Forelimb muscle (tissue), 1 donor: ENCODE measurements around the gene FOXO3B. TPM values are rescaled to one million over a fixed set of nuclear protein-coding genes. Genes with fewer than 3 reads are reported as not detected.
"Not testable (repeated sequence)": the region's sequence is repeated elsewhere in the genome, so short reads cannot be mapped to it uniquely, and the experiment has no call there.

ENCODE experiments used
- DNase-seq: peaks from one replicate; pipeline ENCODE4 v3.0.0-alpha.2; 2013; ENCODE audit warnings: low read depth
- polyA plus RNA-seq: library from polyadenylated mRNA; unstranded; fragments of 120-200 nt; gene quantifications from one replicate; pipeline ENCODE4 v1.2.1, GENCODE V29; 2013; ENCODE audit not compliant: insufficient read length

The FOXO3B gene
- polyA plus RNA-seq = 3.1 TPM

DNA sequence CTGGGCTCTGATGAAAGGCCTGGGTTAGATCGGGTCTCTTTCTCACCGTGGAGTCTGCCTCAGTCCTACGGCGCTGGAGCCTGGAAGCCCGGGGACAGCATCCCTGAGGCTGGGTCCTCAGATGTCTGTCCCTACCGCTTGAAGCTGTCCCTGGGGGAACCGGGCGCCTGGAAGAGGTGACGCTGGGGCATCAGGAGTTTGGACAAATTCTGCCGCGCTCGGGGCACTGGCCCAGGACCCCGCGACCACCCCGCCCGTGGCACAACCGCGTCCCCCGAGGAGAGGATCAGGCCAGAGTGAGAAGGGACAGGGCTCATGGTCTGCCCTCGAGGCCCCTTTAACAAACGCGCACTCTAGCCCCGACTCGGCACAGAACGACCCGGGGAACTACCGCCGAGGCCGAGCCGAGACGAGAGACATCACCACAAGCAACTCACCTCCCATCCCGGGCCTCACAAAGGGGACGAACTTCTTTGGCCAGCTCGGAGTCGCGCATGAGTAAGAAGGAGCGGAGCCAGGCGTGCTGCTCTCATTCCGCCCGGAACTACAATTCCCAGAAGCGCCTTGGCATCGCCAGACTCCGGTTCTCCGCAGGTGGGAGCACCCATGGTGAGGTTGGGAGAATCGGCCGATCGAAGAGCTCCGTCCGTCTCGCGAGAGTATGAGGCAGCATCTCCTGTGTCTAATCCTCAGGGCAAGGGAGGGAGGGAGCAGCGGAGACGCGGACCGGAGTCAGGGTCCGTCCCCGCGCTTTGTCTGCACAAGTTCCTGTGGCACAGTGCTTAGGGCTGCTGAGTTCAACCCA is at the start of gene FOXO3B:
Gene FOXO3B (minus strand): TSS at position 548 of the 805 bp plus-strand sequence. CDS start 663 bp downstream, outside the sequence.
- peak; percentile 38 for DNase-seq

DNA sequence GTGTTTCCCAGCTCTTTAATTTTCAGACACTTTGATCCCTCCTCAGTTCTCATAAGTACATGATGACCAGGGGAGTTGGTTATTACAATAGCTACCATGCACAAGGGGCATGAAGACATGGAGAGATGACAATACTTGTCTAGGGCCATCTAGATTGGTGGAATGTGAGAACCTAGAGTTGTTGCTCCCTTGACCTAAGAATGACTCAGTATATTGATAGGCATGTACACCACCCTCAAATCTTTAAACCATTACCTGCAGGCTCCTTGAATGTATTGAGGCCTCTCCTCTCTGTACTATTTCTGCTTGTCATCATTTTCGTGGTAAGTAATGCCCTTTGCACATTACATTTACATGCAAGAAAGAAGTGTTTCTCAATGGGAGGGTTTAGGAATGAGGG is 41.4 kb upstream of the FOXO3B start:
- not testable (repeated sequence) for DNase-seq

DNA sequence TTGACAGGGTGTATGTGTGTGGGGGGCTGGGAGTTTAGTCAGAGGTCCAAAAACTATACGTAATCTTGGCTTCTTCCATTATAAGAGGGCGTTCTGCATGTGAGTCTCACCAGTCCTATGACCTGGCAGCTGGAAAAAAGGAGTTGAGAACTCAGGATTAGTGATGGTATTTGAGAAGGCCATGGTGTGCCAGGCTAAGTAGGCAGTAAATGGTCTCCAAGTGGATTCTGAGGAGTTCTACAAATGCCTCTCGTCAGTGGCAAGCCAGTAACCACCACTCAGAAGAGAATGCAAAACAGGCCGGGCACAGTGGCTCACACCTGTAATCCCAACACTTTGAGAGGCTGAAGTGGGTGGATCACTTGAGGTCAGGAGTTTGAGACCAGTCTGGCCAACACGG is 40.5 kb upstream of the FOXO3B start:
- not testable (repeated sequence) for DNase-seq

DNA sequence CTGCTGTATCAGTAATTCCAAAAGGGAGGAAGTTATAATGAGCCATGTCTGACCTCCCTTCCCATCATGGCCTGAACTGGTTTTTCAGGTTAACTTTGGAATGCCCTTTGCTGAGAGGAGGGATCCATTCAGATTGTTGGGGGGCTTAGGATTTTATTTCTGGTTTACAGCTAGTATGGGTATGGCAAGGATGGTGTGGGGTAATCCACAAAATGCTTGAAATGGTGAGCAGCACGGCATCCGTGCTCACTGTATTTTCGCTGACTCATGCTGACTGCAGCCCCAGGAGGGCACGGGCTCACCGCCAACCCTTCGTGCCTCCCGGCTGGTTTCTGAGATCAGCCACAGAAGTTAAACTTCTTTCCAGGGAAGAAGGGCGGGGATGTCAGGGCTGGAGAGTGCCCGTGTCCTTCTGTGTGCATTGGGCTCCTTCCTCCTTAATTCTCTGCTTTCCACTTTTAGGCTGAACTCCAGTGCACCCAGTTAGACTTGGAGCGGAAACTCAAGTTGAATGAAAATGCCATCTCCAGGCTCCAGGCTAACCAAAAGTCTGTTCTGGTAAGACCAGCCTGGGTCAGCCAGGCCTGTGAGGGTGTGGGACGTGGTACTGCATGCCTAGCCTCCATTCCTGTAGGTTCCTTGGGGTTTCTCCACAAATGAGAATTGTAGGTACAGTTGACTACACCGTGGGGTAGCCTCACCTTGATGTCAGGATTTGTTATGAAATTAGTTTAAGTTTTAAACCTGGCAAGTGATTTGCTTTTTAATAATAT is 39.8 kb upstream of the FOXO3B start:
- not testable (repeated sequence) for DNase-seq

DNA sequence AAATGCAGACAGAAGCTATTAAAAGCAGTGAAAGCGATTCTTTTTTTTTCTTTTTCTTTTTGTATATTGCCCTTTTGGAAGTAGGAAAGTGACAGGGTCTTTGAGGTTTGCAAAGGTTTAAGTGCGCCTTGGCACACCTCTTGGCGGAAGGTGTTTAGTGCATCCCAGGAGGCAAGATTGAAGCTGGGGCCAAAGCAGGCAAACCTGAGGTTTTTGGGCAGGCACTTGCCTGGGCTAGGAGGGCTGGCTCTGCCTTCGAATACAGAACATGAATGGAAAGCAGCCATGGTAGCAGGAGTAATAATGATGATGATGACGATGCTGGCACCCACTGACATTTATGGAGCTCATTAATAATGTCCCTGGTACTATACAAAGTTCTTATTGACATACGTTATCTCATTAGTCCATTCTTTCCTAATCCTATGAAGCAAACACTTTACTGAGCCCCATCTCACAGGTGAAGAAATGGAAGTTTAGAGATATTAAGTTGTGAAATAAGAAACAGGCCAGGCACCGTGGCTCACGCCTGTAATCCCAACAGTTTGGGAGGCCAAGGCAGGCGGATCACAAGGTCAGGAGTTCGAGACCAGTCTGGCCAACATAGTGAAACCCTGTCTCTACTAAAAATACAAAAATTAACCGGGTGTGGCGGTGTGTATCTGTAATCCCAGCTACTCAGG is 37.5 kb upstream of the FOXO3B start:
- not testable (repeated sequence) for DNase-seq

DNA sequence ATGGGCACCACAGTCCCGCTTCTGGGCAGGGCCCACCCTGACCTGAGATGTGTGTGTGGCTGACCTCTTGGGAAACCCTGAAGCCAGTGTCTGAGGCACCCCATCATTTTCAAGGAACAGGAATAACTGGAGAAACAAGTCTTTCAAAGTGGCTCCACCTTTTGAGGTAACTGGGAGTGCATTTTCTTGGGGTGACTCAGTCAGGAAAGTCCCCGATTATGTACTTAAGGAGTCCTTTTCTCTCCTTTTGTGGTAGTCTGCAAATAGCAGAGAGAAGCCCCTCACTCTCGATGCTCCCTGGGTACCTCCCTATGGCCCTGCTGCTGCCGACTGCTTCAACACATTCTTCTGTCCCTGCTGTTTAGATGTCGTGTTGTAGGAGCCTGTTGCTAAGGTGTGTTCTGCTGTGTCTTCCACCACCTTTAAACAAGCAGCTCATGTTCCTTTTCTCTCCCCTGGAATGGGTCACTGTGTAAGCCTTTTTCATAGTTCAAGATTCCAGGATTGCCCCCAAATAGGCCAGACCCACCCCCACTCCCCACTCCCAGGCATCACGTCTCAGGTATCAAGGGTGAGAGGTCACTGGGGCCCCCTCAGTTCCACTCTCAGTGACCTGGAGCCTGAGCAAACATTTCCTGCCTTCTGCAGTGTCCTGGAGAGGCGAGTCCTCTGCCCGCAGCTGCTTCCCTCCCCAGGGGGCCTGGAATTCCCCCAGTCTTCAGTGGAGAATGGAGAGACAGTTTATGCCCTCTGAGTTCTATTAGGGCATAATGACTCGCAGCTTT is 36.7 kb upstream of the FOXO3B start:
- not testable (repeated sequence) for DNase-seq

DNA sequence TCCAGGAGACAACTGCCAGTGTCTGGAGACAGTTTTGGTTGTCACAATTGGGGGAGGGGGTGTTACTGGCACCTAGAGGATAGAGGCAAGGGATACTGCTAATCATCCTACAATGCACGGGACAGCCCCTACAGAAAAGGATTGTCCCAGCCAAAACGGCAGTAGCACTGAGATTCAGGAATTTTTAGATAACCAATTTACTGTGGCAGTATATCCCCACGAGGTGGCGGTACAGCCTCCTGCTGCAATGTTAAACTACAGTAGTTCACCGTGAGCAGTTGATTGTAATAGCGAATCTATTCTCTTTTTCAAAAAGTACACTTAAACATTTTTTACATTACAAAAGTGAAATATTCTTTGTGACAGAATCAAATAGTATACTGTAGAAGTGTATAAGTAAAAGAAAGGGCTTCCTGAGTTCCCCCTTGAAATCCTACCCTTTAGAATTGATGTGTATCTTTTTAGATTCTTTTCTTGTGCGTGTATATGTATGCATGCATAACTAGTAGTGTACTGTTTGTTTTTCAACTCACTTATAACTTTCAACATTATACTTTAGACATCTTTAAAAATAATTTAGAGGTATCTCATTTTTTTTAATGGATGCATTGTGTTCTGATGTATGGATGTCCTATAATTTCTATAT is 30.4 kb upstream of the FOXO3B start:
- DNase-seq = peak; percentile 16

DNA sequence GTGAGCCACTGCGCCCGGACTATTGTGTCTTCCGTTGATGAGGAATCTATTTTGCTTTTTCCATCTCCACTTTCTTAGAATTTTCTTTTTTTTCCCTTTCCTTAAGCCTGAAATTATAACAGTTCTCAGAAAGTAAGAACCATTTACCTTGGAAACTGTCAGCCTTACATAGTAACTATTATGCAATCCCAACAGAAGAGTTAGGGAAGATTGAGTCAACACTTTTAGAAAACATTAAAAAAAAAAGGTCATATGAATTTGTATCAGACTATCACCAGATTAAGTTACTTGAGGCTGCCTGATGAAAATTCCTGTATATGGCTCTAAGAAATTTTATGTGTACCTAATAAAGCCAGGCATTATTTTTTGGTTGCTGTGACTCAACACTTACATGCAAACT is 26.1 kb upstream of the FOXO3B start:
- not testable (repeated sequence) for DNase-seq

DNA sequence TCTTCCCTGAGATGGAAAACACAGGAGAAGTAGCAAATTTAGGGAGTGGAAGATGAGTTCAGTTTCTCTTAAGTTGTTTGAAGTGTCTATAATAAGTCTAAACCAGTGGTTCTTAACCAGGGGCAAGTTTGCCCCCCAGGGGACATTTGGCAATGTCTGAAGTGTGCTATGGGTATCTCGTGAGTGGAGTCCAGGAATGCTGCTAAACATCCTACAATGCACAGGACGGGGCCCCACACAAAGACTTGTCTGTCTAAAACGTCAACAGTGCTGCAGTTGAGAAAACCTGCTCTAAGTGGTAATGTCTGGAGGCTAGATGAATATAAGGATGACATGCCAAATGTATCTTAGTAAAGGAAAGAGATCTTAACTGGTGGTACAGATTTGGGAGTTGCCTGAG is 23.8 kb upstream of the FOXO3B start:
- not testable (repeated sequence) for DNase-seq

DNA sequence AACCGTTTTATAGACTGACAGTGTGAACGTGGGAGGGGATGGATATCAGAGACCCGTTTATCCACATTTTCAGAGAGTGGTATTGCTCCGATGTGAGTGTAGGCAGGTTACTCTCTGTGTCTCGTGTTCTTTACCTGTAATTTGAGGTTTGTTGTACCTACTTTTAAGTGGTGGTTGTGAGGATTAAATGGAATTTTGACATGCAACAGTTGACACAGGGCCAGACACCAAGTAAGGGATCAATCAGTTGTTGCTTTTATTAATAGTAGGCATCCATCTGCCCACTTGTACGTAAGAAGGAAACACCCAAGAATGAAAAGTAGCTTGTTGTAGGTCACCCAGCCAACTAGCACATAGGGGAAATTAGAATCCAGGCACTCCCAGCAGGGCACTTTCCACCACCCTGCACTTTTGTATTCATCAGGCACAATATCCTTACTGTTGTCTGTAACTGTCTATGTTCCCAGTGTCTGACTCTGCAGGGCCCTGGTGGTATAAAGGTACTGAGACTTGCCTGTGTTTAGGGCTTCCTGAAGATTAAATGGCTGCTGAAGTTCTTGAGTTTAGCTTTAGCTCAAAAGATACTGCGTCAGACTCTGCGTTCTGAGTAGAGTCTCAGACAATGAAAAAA is 16.5 kb upstream of the FOXO3B start:
- not testable (repeated sequence) for DNase-seq

DNA sequence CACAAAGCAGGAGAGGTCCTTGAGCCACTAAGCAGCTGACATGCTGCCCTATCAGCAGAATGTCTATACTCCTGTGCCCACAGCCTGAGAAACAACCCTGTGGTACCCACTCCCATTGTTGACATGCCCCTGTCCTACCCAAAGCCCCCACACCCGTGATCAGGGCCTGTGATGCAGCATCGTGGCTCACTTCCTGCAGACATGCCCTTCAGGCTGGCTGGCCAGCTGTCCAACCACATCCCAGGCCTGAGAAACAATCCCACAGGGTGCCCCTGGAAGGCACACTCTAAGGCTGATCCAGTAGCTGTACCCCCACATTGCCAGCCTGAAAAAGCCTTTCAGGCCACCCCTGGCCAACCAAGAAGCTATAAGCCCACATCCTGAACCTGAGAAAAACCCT is 13.0 kb upstream of the FOXO3B start:
- DNase-seq = not testable (repeated sequence)

DNA sequence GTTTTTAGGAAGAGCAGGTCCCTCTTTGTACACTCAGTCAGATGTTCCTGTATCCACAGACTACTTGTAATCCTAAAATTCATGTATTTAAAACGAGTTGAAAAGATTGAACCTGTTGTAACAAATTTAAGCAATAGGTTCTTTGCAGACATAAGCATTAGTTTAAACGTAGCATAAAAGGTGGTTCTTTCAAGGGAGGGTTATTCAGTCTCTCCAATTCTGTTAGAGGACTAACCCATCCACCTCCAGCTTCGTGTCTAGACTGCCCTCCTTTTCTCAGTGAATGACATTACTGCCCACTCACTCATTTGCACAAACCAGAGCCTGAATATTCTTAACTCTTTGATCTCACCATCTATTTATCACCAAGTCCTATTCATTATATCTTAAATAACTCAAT is 554 bp upstream of the FOXO3B start:
- not testable (repeated sequence) for DNase-seq

DNA sequence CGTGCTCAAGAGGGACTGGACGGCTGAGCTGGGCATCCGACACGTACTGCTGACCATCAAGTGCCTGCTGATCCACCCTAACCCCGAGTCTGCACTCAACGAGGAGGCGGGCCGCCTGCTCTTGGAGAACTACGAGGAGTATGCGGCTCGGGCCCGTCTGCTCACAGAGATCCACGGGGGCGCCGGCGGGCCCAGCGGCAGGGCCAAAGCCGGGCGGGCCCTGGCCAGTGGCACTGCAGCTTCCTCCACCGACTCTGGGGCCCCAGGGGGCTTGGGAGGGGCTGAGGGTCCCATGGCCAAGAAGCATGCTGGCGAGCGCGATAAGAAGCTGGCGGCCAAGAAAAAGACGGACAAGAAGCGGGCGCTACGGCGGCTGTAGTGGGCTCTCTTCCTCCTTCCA is 4.7 kb downstream of the FOXO3B start:
- not testable (repeated sequence) for DNase-seq

DNA sequence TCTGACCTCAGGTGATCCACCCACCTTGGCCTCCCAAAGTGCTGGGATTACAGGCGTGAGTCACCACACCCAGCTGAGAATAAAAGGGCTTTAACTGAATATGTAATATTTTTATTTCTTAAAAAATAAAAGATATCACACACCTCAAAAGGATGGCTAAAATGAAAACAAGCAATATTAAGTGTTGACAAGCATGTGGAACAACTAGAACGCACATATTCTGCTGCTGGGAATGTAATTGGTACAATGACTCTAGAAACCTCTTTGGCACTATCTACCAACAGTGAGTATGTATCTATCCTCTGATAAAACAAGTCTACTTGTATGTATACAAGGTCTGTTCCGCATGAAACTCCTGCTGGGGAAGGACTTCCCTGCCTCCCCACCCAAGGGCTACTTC is 5.2 kb downstream of the FOXO3B start:
- not testable (repeated sequence) for DNase-seq

DNA sequence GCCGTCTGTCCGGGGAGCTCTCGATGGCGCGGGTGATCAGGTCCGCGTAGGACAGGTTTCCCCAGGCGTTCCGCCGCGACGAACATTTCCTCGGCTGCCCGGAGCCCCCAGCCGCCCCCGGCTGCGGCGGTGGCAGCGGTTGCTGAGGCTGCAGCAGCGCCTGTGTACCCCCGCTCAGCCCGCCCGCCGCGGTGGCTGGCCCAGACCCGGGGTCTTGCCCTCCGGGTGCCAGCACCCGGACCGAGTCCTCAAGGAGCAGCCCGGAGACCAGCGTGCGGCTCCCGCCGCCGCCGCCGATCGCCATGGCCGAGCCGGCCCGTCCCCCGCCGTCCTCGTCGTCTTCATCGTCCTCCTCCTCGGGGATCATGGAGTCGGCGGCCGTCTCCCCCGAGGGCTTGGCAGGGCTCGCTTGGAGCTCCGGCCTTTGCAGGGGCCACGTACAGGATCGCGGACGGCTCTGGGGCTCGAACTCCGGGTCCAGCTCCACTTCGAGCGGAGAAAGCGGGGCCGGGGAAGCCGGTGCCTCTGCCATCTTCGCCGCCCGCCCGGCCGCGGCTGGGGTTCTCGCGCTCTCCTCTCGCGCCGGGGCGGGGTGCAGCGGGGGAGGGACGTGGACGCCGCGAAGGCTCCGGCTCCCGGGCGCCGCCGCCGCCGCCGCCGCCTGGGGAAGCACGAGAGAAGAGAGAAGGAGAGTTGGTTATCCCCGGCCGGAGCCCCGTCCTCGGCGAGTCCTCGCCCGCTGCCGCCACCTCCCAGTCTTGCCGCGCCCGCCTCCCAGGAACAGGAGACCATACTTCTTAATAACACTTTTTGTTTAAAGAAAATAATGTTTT is 9.5 kb downstream of the FOXO3B start:
- DNase-seq = not testable (repeated sequence)

DNA sequence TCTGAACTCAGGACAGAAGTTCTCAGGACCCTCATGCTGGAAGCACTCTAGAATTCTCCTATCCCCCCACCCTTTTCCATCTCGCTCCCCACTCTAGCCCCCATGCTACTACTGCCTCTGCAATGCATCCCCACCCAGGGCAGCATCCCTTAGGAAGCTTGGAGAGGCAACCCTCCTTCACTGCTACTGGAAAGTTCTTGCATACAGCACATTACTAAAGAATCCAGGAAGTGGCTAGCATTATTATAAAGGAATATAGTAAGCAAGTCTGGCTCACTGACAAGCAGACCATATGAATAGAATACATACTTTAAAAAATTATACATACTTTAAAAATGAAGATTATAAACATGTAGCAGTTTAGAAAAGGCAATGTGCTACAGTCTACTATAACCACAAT is 13.5 kb downstream of the FOXO3B start:
- not testable (repeated sequence) for DNase-seq

DNA sequence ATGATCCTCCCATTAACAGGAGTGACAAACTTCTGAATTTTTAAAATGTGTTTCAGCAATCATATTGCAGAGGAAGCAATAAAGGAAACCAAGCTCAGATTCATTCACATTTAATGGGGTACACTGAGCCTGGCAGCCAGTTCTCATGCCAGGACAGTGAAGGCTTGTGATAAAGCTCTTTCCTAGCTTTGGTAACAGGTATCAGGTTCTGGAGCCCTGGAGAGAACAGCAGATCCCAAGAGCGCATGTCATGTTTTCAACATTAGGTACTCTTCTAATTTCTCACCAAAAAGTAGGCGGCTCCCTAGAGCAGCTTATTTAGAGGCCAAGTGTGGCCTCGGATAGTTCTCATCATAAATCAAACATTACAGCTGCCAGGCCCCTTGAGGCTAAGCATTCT is 14.6 kb downstream of the FOXO3B start:
- DNase-seq = not testable (repeated sequence)

DNA sequence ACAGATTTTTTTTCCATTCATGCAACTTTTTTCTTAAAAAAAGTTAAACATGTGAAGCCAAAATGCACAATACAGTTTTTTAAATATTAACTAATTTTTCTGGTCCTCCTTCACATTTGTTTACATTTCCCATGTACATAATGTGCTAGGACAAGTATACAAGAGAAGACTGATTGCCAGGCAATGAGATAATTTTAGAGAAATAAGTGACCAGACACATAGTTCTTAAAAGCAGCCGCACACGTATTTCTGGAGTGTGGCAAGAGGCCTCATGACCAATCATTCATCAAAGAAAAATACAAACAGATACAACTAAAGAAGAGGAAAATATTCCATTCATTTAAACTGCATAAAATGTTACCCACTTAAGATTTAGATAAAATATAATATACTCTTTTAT is 15.8 kb downstream of the FOXO3B start:
- DNase-seq = not testable (repeated sequence)

DNA sequence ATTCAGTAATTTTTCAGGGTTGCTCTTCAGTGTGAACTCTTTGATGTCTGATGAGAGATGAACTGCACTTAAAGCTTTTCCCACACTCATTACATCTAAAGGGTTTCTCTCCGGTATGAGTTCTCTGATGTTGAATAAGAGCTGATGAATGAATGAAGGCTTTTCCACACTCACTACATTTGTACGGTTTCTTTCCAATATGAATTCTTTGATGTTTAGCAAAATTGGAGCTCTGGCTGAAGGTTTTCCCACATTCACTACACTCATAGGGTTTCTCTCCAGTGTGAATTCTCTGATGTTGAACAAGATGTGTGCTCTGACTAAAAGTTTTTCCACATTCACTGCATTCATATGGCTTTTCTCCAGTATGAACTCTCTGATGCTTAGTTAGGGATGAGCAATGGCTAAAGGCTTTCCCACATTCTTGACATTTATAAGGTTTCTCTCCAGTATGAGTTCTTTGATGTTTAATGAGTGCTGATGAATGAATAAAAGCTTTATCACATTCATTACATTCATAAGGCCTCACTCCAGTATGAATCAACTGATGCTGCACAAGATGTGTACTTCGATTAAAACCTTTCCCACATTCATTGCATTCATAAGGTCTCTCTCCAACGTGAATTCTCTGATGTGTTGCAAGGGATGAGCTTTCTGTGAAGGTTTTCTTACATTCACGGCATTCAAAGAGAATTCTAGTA is 20.0 kb downstream of the FOXO3B start:
- DNase-seq = not testable (repeated sequence)
